IPS-20b (cell line): ENCODE measurements around the gene CASKIN2.

ENCODE experiments used
- H3K27ac ChIP-seq: one replicate; pipeline ENCODE4 v1.5.1; 2013; ENCODE audit warnings: low read length
- H3K27me3 ChIP-seq: 2 replicates; pipeline ENCODE4 v1.6.1; 2013; ENCODE audit warnings: mild to moderate bottlenecking, low read length, inconsistent platforms; ENCODE audit not compliant: insufficient read depth
- H3K36me3 ChIP-seq: 2 replicates; pipeline ENCODE4 v1.6.1; 2013; ENCODE audit warnings: low read depth, mild to moderate bottlenecking, inconsistent platforms, low read length, moderate library complexity; ENCODE audit not compliant: insufficient read depth
- H3K4me1 ChIP-seq: 2 replicates; pipeline ENCODE4 v1.6.1; 2013; ENCODE audit warnings: mild to moderate bottlenecking, control low read depth, inconsistent platforms, low read length, moderate library complexity; ENCODE audit not compliant: insufficient read depth
- H3K4me3 ChIP-seq: 2 replicates; pipeline ENCODE4 v1.5.1; 2013; ENCODE audit warnings: mild to moderate bottlenecking, low read length, inconsistent platforms
- H3K9ac ChIP-seq: 2 replicates; pipeline ENCODE4 v1.6.1; 2013; ENCODE audit warnings: low read depth, mild to moderate bottlenecking, inconsistent platforms, low read length, moderate library complexity
- H3K9me3 ChIP-seq: 2 replicates; pipeline ENCODE4 v1.6.1; 2013; ENCODE audit warnings: mild to moderate bottlenecking, low read depth, low read length, inconsistent platforms; ENCODE audit not compliant: insufficient read depth

The CASKIN2 gene

GRCh38 chr17:75553295-75554110 is 38.2 kb upstream of the CASKIN2 start:
- no peaks in the 10 kb centered on the region for H3K27me3 ChIP-seq
- peaks cover 9% of the 10 kb centered on the region for H3K4me1 ChIP-seq
- no peak overlapping the region for H3K4me3 ChIP-seq
- H3K9ac ChIP-seq, result no peak overlapping the region
- no peaks in the 10 kb centered on the region for H3K9me3 ChIP-seq
- no peak overlapping the region for H3K27ac ChIP-seq
- H3K36me3 ChIP-seq, result no peaks in the 10 kb centered on the region

GRCh38 chr17:75552425-75553294 is 37.3 kb upstream of the CASKIN2 start:
- Histone ChIP-seq H3K9ac (no peak overlapping the region), H3K4me3 (no peak overlapping the region), H3K4me1 (peaks cover 9% of the 10 kb centered on the region), H3K27ac (no peak overlapping the region), H3K27me3 (no peaks in the 10 kb centered on the region), H3K36me3 (no peaks in the 10 kb centered on the region), H3K9me3 (no peaks in the 10 kb centered on the region)

- H3K9me3 ChIP-seq, result no peaks in the 10 kb centered on the region
- no peak overlapping the region for H3K4me3 ChIP-seq
- no peak overlapping the region for H3K27ac ChIP-seq
- no peaks in the 10 kb centered on the region for H3K27me3 ChIP-seq
- peaks cover 9% of the 10 kb centered on the region for H3K4me1 ChIP-seq
- no peak overlapping the region for H3K9ac ChIP-seq
- no peaks in the 10 kb centered on the region for H3K36me3 ChIP-seq
These were observed 35.9 kb upstream of the CASKIN2 start for GRCh38 chr17:75551266-75551665.

- Histone ChIP-seq H3K4me3 (peak overlapping the region; percentile 62; the same call in 1 of the 2 replicates), H3K27me3 (no peaks in the 10 kb centered on the region), H3K9ac (peak overlapping the region; percentile 60; the same call in 1 of the 2 replicates), H3K9me3 (no peaks in the 10 kb centered on the region), H3K36me3 (no peaks in the 10 kb centered on the region), H3K4me1 (peaks cover 9% of the 10 kb centered on the region), H3K27ac (no peak overlapping the region)
These were observed 34.8 kb upstream of the CASKIN2 start for GRCh38 chr17:75550139-75550465.

- Histone ChIP-seq H3K36me3 (no peaks in the 10 kb centered on the region), H3K27ac (peak overlapping the region; percentile 42), H3K4me3 (peak overlapping the region; percentile 62), H3K9ac (peak overlapping the region; percentile 60; the same call in 1 of the 2 replicates), H3K9me3 (no peaks in the 10 kb centered on the region), H3K27me3 (no peaks in the 10 kb centered on the region), H3K4me1 (peaks cover 9% of the 10 kb centered on the region)
These were observed 34.2 kb upstream of the CASKIN2 start for GRCh38 chr17:75549246-75550138.

GRCh38 chr17:75548813-75549212 is 33.5 kb upstream of the CASKIN2 start:
- H3K9ac ChIP-seq, result 0 out of 2 replicates have a peak overlapping the region, but pooled peaks have one; percentile 49
- H3K27ac ChIP-seq, result peak overlapping the region; percentile 42

GRCh38 chr17:75547091-75547490 is 31.8 kb upstream of the CASKIN2 start:
- no peak overlapping the region for H3K27ac ChIP-seq
- no peaks in the 10 kb centered on the region for H3K9me3 ChIP-seq
- H3K4me1 ChIP-seq, result peaks cover 9% of the 10 kb centered on the region; the same call in 1 of the 2 replicates

More at GRCh38 chr17:75548813-75549212, 33.5 kb upstream of the CASKIN2 start:
- Histone ChIP-seq H3K4me3 (no peak overlapping the region), H3K27me3 (no peaks in the 10 kb centered on the region), H3K36me3 (no peaks in the 10 kb centered on the region), H3K9me3 (no peaks in the 10 kb centered on the region), H3K4me1 (peaks cover 9% of the 10 kb centered on the region)

GRCh38 chr17:75546181-75546580 is 30.8 kb upstream of the CASKIN2 start:
- H3K27me3 ChIP-seq, result no peaks in the 10 kb centered on the region
- H3K27ac ChIP-seq, result no peak overlapping the region
- H3K36me3 ChIP-seq, result no peaks in the 10 kb centered on the region
- no peak overlapping the region for H3K9ac ChIP-seq
- H3K9me3 ChIP-seq, result no peaks in the 10 kb centered on the region
- no peak overlapping the region for H3K4me3 ChIP-seq
- H3K4me1 ChIP-seq, result peaks cover 9% of the 10 kb centered on the region; the same call in 1 of the 2 replicates

More at GRCh38 chr17:75547091-75547490, 31.8 kb upstream of the CASKIN2 start:
- no peak overlapping the region for H3K4me3 ChIP-seq
- H3K36me3 ChIP-seq, result no peaks in the 10 kb centered on the region
- H3K27me3 ChIP-seq, result no peaks in the 10 kb centered on the region
- H3K9ac ChIP-seq, result no peak overlapping the region

- H3K4me1 ChIP-seq, result peaks cover 4% of the 10 kb centered on the region; the same call in 1 of the 2 replicates
- H3K9ac ChIP-seq, result no peak overlapping the region
- no peaks in the 10 kb centered on the region for H3K27me3 ChIP-seq
- no peaks in the 10 kb centered on the region for H3K9me3 ChIP-seq
- no peak overlapping the region for H3K4me3 ChIP-seq
- H3K27ac ChIP-seq, result no peak overlapping the region
- no peaks in the 10 kb centered on the region for H3K36me3 ChIP-seq
These were observed 28.9 kb upstream of the CASKIN2 start for GRCh38 chr17:75544250-75544649.

GRCh38 chr17:75542728-75543336 is 27.5 kb upstream of the CASKIN2 start:
- no peak overlapping the region for H3K27ac ChIP-seq
- no peak overlapping the region for H3K9ac ChIP-seq
- H3K9me3 ChIP-seq, result no peaks in the 10 kb centered on the region
- H3K4me3 ChIP-seq, result no peak overlapping the region
- no peaks in the 10 kb centered on the region for H3K27me3 ChIP-seq
- H3K36me3 ChIP-seq, result no peaks in the 10 kb centered on the region
- H3K4me1 ChIP-seq, result no peaks in the 10 kb centered on the region

- no peak overlapping the region for H3K27ac ChIP-seq
- no peaks in the 10 kb centered on the region for H3K27me3 ChIP-seq
- H3K9ac ChIP-seq, result no peak overlapping the region
- no peaks in the 10 kb centered on the region for H3K9me3 ChIP-seq
- H3K36me3 ChIP-seq, result no peaks in the 10 kb centered on the region
- H3K4me1 ChIP-seq, result no peaks in the 10 kb centered on the region
- H3K4me3 ChIP-seq, result no peak overlapping the region
These were observed 26.9 kb upstream of the CASKIN2 start for GRCh38 chr17:75542229-75542628.
